ENCODE data around the gene SPATA21.

Gene SPATA21

DNA sequence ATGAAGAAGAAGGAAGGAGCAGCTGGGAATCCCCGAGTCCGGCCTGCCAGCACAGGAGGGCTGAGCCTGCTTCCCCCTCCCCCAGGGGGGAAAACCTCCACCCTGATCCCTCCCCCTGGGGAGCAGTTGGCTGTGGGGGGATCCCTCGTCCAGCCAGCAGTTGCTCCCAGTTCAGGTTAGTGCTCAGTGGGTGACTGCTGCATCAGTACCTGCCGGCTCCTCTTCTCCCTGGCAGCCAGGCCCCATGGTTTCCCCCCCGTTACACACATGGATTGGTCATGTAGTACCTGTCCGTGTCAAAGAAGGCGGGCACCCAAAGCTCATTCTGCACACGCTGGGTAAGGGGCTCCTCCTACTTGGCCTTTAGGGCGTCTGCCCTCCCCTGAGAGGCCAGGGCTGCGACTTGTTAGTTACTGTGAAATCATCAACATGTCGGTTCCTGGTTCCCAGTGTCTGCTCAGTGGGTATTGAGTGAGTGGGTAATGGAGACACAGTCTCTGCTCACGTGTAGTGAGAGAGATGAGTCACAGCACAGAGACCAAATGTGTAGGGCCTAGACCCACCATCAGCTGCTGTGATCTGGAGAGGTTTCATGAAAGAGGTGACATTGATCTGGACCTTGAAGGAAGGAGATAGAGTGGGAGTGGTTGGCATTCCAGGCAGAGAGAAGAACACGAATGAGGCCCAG is 14.8 kb upstream of the SPATA21 start:
- no peak for DNase-seq (ENCODE audit: low read depth in 2 of 2)

- DNase-seq (ENCODE audit: low read depth in 2 of 2) = no peak
Measured at GRCh38 chr1:16450863-16451481, 13.7 kb upstream of the SPATA21 start.

DNA sequence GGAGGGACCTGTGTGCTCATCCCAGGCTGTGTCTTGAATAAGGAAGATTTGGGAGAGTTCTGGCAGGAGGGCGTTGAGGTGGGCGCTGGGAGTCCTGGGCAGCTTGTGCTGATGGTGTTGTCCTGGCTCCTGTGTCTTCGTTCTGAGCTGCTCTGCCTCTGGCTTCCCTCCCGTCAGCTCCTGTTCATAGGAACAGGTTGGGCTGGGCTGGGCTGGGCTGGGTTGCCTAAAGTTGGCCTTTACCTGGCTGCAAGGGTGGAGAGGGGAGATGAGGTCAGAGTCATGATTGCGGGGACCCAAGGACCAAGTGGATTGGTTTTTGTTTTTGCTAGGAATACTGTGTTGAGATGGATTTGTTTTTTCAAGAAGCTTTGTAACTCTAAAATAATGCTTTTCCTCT is 12.4 kb upstream of the SPATA21 start:
- DNase-seq (ENCODE audit: low read depth in 2 of 2) = no peak

- DNase-seq (ENCODE audit: low read depth in 2 of 2) = no peak
Measured at GRCh38 chr1:16449065-16449464, 11.8 kb upstream of the SPATA21 start.

- DNase-seq (ENCODE audit: low read depth in 2 of 2) = no peak
Measured at GRCh38 chr1:16447641-16448040, 10.4 kb upstream of the SPATA21 start.

GRCh38 chr1:16446116-16446515 is 8.9 kb upstream of the SPATA21 start:
- DNase-seq (ENCODE audit: low read depth in 2 of 2) = no peak

DNA sequence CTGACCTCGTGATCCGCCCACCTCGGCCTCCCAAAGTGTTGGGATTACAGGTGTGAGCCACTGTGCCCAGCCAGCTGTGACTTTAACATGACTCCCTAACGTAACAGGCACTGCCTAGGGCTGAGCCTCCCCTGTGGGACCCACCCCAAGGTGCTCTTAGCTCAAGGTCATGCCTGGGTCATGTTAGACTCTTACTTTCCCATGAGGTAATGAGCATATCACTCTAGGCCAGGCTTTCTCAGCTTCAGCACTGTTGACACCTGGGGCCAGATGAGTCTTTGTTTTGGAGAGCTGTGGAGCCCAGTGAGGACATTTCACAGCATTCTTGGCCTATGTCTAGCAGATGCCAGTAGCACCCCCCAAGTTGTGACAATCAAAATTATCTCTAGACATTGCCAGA is 7.8 kb upstream of the SPATA21 start:
- no peak for DNase-seq (ENCODE audit: low read depth in 2 of 2)

- DNase-seq (ENCODE audit: low read depth in 2 of 2) = no peak
Measured at GRCh38 chr1:16443975-16444770, 6.9 kb upstream of the SPATA21 start.

- DNase-seq (ENCODE audit: low read depth in 2 of 2) = no peak
Measured at GRCh38 chr1:16442941-16443340, 5.7 kb upstream of the SPATA21 start.

DNA sequence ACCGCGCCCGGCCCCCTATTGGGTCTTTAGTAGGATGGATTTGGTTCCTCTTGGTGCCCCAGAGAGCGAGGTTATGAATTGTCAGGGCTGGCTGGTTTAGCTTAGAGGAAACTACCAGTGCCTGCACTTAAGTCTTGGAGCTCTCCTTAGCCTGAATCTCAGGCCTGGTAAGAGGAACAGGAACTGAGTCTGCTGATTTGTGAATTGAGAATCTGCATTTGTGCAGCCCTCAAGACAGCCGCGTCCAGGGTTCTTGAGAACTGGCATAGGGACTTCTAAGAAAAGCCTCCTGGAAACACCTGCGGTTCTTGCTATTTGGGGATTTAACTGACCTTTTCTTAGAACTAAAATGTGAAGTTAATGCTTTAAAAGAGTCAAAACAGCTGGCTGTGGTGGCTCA is 5.0 kb upstream of the SPATA21 start:
- no peak for DNase-seq (ENCODE audit: low read depth in 2 of 2)

DNA sequence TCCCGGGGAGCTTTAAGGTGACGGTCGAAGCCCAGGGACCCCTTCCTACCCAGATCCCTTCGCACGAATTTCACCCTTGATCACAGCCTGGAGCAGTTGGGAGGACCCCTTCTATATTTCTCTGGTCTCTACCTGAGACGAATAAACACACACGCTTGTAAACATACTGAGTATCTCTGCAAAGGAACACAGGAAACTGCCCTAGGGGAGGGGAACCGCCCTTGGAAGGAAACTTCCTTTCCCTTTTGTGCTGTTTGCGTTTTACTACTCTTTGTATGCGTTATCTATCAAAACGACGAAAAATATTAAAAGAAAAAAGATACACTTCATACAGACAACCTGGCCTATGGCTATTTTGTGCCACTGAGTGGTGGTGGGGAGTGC is 4.0 kb upstream of the SPATA21 start:
- no peak for DNase-seq (ENCODE audit: low read depth in 2 of 2)

DNA sequence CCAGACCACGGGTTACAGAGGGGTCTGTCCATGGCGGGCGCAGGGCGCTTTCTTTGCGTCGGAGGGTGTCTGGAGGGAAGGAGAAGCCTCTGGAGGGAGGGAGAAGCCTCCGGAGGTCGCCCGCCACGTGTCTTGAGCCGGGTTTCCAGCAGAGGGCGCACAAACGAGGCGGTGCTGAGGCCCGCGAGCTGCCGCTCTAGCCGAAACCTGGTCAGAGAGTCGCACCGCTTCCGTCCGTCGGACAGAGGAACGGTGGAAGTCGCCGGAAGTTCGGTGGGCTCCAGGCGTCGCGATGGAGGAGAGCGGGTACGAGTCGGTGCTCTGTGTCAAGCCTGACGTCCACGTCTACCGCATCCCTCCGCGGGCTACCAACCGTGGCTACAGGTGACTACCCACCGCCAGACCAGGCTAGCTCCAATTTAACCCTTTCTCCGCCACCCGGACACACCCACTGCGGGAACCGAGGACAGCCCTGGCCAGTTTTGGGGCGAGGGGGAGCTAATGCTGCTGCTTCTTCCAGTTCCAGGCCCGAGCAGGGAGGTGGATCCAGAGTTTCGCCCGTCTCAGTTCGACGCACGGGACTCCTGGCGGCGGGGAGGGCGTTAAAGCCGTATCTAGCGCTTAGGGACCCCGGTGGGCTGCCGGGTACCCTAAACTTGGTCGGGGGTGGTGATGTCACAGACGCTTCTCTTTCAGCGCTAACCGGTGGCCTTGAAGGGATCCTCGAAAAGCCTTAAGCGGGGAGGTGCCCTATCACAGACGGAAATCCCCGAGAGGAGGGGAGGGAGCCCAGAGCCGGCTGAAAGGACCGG is 3.5 kb upstream of the SPATA21 start, which contains the start of gene NECAP2:
Gene NECAP2 (plus strand): TSS at position 255 of the 812 bp plus-strand sequence. CDS start 38 bp downstream, at position 293.
- peak; percentile 77 to 78 for DNase-seq (ENCODE audit: low read depth in 2 of 2)

- no peak for DNase-seq (ENCODE audit: low read depth in 2 of 2)
Measured at GRCh38 chr1:16440131-16440469, 2.9 kb upstream of the SPATA21 start.

- DNase-seq (ENCODE audit: low read depth in 2 of 2) = no peak
Measured at GRCh38 chr1:16438924-16439323, 1.7 kb upstream of the SPATA21 start.

DNA sequence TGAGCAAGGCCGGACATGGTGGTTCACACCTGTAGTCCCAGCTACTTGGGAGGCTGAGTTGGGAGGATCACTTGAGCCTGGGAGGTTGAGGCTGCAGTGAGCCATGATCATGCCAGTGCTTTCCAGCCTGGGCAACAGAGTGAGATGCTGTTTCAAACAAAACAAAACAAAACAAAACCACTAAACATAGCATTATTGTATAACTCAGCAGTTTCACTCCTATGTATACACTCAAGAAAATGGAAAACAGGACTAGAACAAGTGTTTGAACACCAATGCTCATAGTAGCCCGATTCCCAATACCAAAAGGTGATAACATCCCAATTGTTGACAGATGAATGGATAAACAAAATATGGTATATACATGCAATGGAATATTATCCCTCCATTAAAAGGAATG is 1.3 kb upstream of the SPATA21 start:
- DNase-seq (ENCODE audit: low read depth in 2 of 2) = no peak

DNA sequence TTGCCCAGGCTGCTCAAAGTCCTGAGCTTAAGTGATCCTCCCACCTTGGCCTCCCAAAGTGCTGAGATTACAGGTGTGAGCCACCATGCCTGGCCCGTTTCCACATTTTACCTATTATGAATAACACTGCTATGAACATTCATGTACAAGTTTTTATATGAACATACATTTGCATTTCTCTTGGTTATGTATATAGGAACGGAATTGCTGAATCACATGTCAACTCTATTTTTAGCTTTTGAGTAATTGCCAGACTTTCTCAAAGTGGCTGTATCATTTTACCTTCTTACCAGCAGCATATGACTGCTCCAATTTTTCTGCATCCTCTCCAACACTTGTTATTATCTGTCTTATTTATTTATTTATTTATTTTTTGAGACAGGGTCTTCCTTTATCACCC is 2.7 kb downstream of the SPATA21 start:
- peak; percentile 9 to 13 for DNase-seq (ENCODE audit: low read depth in 2 of 2)

- DNase-seq (ENCODE audit: low read depth in 2 of 2) = no peak
Measured at GRCh38 chr1:16434007-16434406, 3.2 kb downstream of the SPATA21 start.

- no peak for DNase-seq (ENCODE audit: low read depth in 2 of 2)
Measured at GRCh38 chr1:16433030-16433429, 4.2 kb downstream of the SPATA21 start.

- no peak for DNase-seq (ENCODE audit: low read depth in 2 of 2)
Measured at GRCh38 chr1:16430606-16431005, 6.6 kb downstream of the SPATA21 start.

DNA sequence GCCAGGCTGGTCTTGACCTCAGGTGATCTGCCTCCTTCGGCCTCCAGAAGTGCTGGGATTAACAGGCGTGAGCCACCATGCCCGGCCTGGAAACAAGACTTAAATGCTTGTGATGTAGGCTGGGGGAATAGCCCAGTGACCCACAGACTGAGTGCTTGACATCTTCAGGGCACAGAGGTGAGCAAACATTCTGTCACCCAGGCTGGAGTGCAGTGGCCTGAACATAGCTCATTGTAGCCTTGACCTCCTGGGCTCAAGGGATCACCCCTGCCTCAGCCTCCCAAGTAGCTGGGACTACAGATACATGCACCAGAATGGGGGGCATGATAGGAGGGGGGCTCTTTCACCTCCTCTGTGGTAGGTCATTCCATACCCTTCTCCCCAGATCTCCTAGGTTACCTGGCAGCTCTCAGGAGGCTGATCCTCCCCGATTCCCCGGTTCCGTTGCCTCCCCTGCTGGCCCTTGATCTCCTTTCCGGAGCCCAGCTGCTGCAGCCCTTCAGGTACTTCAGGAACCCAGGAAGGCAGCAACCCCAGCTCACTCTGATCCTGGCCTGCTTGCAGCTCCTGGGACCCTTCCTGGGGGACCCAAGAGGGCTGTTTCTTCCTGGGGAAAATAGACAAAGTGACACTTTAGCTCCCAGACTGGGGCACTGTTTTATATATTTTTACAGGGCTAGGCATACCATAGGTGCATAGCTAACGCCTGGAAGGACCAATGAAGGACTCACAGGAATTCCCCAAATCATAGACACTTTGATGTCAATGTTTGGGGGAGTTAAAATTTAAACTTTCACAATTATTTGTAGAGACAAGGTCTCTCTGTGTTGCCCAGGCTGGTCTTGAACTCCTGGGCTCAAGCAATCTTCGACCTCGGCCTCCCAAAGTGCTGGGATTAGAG is 11.8 kb downstream of the SPATA21 start:
- no peak for DNase-seq (ENCODE audit: low read depth in 2 of 2)

DNA sequence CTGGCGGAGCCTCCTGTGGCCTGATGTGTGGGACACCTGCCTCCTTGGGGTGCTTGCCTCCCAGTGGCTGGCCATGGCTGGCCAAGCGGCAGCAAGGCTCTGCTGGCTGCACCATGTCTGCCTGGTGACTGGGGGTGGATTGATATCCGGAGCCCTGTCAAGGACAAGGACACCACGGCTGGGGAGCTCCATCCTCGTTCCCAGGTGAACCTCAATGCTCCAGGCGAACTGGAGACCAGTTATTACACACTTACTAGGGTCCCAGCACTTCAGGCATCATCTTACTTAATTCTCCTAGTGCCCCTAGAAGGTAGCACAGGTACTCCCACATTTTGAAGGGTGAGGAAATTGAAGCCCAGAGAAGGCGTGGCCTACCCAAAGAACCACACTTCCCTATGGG is 15.2 kb downstream of the SPATA21 start:
- DNase-seq (ENCODE audit: low read depth in 2 of 2) = no peak
